ENCODE measurements around the gene ERC2.

The ERC2 gene

DNA sequence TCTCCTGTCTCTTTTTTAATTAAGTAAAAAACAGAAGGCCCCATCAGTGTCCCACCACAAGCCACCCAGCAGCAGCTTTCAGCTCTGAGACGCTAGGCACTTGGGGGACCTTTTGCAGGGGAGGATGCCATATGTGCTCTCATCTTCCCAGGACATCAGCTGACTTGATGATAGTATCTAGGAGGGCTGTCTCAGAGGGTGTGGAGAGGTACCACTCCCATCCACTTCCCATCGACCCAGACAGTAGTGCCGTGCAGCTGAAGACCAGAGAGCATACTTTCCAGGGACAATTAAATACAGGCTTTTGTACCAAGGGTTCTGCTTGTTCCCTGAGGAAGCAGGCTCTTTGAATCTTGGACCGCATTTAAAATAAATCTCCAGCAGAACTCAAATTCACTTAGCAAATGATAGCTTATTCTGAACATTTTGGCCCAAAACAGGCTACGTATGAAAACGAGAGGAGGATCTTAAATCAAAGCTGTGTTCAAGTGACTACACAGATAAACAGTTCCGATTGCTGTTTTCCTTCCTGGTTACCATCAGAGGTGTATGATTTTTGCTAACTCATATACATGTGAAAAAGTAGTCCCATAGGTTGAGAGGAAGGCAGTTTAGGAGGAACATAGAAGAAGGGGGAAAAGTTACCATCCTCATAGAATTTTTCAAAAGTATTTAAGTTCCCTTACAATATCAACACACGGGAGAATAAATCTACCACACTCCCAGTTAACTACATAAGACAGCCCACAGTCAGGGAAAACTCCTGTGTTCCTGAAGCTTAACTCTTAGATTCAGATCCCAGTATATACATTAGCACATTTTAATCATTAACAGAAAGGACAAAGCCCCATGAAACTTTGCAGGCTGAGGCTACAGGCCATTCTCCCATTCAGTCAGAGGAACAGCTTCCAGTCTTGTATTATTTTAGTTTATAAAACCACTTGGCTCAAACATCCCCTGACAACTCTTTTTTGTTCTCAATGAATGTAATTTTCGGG lies 990.7 kb downstream of the ERC2 start:
- Histone ChIP-seq H2AFZ (ENCODE audit: low read length, unreplicated experiment) (no peak overlapping the region), H3K79me2 (ENCODE audit: control insufficient read depth, insufficient read depth, low read length, unreplicated experiment) (peaks cover 17% of the 10 kb centered on the region), H3K4me1 (ENCODE audit: control insufficient read depth, insufficient read depth, low read length, unreplicated experiment) (peaks cover 15% of the 10 kb centered on the region), H3K36me3 (ENCODE audit: insufficient read depth, low read length) (no peaks in the 10 kb centered on the region), H3K27me3 (ENCODE audit: insufficient read depth, low read length) (no peaks in the 10 kb centered on the region), H3K4me3 (ENCODE audit: low read depth, low read length) (peak overlapping the region; percentile 26; the same call in 1 of the 2 replicates), H3K27ac (ENCODE audit: low read depth, low read length) (no peak overlapping the region)

DNA sequence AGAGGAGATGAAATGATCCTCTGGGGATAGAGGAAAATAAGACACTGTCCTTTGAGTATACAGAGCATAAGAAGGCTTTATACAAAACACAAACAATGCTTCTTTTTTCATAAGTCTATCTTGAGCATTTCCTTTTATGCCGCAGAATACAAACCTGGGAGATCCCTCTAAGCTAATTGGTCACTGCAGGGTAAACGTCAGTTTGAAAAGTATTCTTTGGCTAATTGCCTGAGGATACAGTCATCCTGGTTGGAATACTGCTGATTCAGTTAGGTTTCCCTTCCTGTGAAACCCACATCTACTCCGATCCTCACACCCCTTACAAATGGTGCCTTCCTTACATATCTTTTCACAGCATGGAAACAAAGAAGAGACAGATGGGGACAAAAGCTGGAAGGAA lies 991.8 kb downstream of the ERC2 start:
- Histone ChIP-seq H3K36me3 (ENCODE audit: insufficient read depth, low read length) (no peaks in the 10 kb centered on the region), H3K27ac (ENCODE audit: low read depth, low read length) (peak overlapping the region; percentile 26; the same call in 1 of the 2 replicates), H3K4me3 (ENCODE audit: low read depth, low read length) (peak overlapping the region; percentile 26; the same call in 1 of the 2 replicates), H3K79me2 (ENCODE audit: control insufficient read depth, insufficient read depth, low read length, unreplicated experiment) (peaks cover 17% of the 10 kb centered on the region), H3K27me3 (ENCODE audit: insufficient read depth, low read length) (no peaks in the 10 kb centered on the region), H3K4me1 (ENCODE audit: control insufficient read depth, insufficient read depth, low read length, unreplicated experiment) (peaks cover 12% of the 10 kb centered on the region), H2AFZ (ENCODE audit: low read length, unreplicated experiment) (no peak overlapping the region)

DNA sequence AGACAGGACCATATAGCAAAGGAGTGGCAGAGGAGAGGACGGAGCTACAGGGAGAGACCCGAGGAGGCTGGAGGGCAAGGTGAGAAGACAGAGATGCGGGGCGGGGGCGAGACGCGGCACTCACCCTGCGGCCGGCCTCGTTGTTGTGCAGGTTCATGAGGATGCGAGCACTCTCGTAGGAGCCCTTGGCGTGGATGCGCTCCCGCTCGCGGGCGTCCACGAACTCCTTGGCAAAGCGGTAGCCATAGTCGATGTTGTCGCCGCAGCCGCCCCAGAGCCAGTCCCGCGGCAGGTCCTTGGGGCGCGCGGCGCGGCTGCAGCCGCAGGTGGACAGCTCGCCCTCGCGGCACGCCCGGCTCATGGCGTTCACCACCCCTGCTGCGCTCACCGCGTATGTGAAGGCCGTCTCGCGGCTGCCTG lies 994.0 kb downstream of the ERC2 start:
- H3K27ac ChIP-seq (ENCODE audit: low read depth, low read length): no peak overlapping the region
- no peak overlapping the region for H2AFZ ChIP-seq (ENCODE audit: low read length, unreplicated experiment)
- no peaks in the 10 kb centered on the region for H3K36me3 ChIP-seq (ENCODE audit: insufficient read depth, low read length)
- no peaks in the 10 kb centered on the region for H3K27me3 ChIP-seq (ENCODE audit: insufficient read depth, low read length)
- H3K79me2 ChIP-seq (ENCODE audit: control insufficient read depth, insufficient read depth, low read length, unreplicated experiment): peaks cover 7% of the 10 kb centered on the region
- peaks cover 12% of the 10 kb centered on the region for H3K4me1 ChIP-seq (ENCODE audit: control insufficient read depth, insufficient read depth, low read length, unreplicated experiment)
- no peak overlapping the region for H3K4me3 ChIP-seq (ENCODE audit: low read depth, low read length)

DNA sequence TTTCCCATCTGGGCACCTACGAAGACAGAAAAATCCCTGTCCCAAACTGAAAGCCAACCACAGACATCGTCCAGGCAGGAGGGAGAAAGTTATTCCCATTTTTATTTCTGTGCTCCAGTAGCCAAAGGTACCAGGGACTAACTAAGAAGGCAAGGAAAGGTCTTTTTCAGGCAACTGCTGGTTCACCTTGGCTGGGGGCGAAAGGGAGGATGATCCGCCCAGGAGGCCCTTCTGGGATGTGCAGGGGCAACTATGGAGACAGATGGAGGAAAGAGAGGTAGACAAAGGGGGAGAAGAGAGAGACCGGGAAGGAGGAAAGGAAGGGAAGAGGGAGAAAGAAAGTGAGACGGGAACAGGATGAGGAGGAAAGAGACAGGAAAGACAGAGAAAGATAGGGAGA lies 994.5 kb downstream of the ERC2 start:
- no peak overlapping the region for H3K4me3 ChIP-seq (ENCODE audit: low read depth, low read length)
- no peaks in the 10 kb centered on the region for H3K27me3 ChIP-seq (ENCODE audit: insufficient read depth, low read length)
- peaks cover 7% of the 10 kb centered on the region for H3K79me2 ChIP-seq (ENCODE audit: control insufficient read depth, insufficient read depth, low read length, unreplicated experiment)
- H2AFZ ChIP-seq (ENCODE audit: low read length, unreplicated experiment): no peak overlapping the region
- no peak overlapping the region for H3K27ac ChIP-seq (ENCODE audit: low read depth, low read length)
- H3K4me1 ChIP-seq (ENCODE audit: control insufficient read depth, insufficient read depth, low read length, unreplicated experiment): peaks cover 12% of the 10 kb centered on the region
- H3K36me3 ChIP-seq (ENCODE audit: insufficient read depth, low read length): no peaks in the 10 kb centered on the region

DNA sequence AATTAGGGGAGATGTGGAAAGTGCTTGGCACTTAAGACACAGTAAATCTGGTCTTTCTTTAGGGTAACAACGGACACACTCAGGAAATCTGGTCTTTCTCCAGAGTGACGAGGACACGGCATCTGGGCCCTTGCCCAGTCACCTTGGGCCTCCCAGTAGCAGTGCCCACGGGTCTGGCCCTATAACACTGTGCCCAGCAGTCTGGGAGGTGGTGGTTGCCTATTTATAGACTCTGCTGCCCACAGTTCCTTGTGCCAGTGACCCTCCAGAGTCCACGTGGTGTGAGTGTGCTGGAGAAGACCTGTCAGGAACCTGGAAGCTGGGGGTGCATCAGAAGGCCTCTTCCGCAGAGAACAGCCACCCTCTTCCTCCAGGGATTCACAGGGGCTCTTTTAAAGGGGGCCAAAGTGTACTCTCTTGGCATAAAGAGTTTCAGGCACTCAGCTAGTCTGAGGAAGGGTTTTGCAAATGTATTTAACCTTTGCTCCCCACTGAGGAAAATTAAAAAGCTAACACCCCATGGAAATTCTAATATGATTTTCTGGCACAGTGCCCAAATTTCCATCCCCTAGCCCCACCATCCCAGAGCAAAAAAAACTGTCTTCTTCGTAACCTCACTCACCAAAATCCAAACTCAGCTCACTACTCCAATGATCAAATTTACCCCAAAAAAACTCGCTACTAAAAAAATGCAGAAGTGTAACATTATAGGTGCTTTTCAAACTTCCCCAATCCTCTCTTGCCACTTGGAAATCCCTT lies 996.6 kb downstream of the ERC2 start:
- no peaks in the 10 kb centered on the region for H3K27me3 ChIP-seq (ENCODE audit: insufficient read depth, low read length)
- H2AFZ ChIP-seq (ENCODE audit: low read length, unreplicated experiment): no peak overlapping the region
- no peak overlapping the region for H3K4me3 ChIP-seq (ENCODE audit: low read depth, low read length)
- no peak overlapping the region for H3K27ac ChIP-seq (ENCODE audit: low read depth, low read length)
- H3K4me1 ChIP-seq (ENCODE audit: control insufficient read depth, insufficient read depth, low read length, unreplicated experiment): peaks cover 22% of the 10 kb centered on the region
- H3K79me2 ChIP-seq (ENCODE audit: control insufficient read depth, insufficient read depth, low read length, unreplicated experiment): no peaks in the 10 kb centered on the region
- no peaks in the 10 kb centered on the region for H3K36me3 ChIP-seq (ENCODE audit: insufficient read depth, low read length)

DNA sequence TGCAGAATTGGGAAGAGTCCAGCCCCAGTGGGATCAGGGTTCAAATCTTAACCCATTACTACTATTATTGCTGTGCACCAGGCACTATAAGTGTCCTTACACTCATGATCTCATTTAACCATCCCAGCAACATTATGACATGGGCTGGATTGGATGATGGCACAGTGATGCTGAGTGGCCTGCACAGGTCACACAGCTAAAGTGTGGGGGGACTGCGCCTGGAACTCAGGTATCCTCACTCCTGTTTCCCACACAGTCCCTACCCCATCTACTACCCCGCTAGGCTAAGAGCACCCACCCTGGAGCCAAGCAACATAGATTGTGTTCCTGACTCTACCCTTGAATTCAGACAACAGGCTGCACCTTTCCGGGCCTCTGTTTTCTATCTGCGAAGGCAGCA lies 997.2 kb downstream of the ERC2 start:
- Histone ChIP-seq H3K4me1 (ENCODE audit: control insufficient read depth, insufficient read depth, low read length, unreplicated experiment) (peaks cover 19% of the 10 kb centered on the region), H3K36me3 (ENCODE audit: insufficient read depth, low read length) (no peaks in the 10 kb centered on the region), H2AFZ (ENCODE audit: low read length, unreplicated experiment) (no peak overlapping the region), H3K27me3 (ENCODE audit: insufficient read depth, low read length) (no peaks in the 10 kb centered on the region), H3K79me2 (ENCODE audit: control insufficient read depth, insufficient read depth, low read length, unreplicated experiment) (no peaks in the 10 kb centered on the region), H3K4me3 (ENCODE audit: low read depth, low read length) (no peak overlapping the region), H3K27ac (ENCODE audit: low read depth, low read length) (no peak overlapping the region)

DNA sequence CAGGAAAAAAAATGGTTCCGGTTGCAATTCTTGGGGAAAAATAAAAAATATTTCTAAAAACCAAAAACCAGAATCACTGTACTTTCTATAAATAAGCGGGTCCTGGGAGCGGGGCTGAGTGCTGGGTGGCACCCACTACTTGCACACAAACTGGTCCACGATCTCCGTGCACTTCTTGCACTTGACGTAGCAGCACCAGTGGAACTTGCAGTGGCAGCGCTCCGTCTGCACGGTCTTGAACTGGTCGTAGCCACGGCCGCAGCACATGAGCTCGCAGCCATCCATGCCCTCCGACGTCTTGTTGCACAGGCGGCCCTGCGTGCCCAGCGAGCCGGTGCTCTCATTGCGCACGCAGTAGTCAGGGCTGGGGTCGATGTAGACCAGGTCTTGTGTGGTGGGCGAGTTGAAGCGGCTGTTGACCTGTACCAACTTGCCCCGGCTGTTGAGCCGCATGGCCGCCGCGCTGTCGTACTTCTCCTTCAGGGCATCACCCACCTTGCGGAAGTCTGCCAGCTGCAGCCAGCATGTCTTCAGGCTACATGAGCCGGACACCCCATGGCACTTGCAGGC lies 998.2 kb downstream of the ERC2 start:
- Histone ChIP-seq H3K4me1 (ENCODE audit: control insufficient read depth, insufficient read depth, low read length, unreplicated experiment) (peaks cover 19% of the 10 kb centered on the region), H3K27ac (ENCODE audit: low read depth, low read length) (no peak overlapping the region), H3K27me3 (ENCODE audit: insufficient read depth, low read length) (no peaks in the 10 kb centered on the region), H3K79me2 (ENCODE audit: control insufficient read depth, insufficient read depth, low read length, unreplicated experiment) (no peaks in the 10 kb centered on the region), H3K36me3 (ENCODE audit: insufficient read depth, low read length) (no peaks in the 10 kb centered on the region), H3K4me3 (ENCODE audit: low read depth, low read length) (no peak overlapping the region), H2AFZ (ENCODE audit: low read length, unreplicated experiment) (no peak overlapping the region)

DNA sequence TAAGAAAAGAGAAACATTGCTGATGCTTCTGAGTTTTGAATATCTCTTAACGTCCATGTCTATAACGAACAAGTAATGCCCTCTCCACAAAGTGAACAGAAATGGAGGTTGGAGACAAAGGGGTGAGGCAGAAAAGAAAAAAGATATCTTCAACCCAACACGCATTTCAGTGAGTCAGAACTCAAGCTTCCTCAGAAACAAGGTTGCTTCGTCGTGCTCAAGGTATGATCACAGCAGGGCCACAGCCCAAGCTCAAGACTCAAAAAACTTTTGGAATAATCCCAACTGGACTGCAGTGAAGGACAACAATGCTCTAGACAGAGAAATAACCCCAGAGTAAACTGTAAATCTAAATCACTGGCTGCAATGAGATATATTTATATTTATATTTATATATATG lies 1000.0 kb downstream of the ERC2 start:
- H3K79me2 ChIP-seq (ENCODE audit: control insufficient read depth, insufficient read depth, low read length, unreplicated experiment): no peaks in the 10 kb centered on the region
- H3K4me3 ChIP-seq (ENCODE audit: low read depth, low read length): no peak overlapping the region
- no peaks in the 10 kb centered on the region for H3K36me3 ChIP-seq (ENCODE audit: insufficient read depth, low read length)
- H3K27me3 ChIP-seq (ENCODE audit: insufficient read depth, low read length): no peaks in the 10 kb centered on the region
- no peak overlapping the region for H2AFZ ChIP-seq (ENCODE audit: low read length, unreplicated experiment)
- H3K4me1 ChIP-seq (ENCODE audit: control insufficient read depth, insufficient read depth, low read length, unreplicated experiment): peaks cover 19% of the 10 kb centered on the region
- H3K27ac ChIP-seq (ENCODE audit: low read depth, low read length): no peak overlapping the region

DNA sequence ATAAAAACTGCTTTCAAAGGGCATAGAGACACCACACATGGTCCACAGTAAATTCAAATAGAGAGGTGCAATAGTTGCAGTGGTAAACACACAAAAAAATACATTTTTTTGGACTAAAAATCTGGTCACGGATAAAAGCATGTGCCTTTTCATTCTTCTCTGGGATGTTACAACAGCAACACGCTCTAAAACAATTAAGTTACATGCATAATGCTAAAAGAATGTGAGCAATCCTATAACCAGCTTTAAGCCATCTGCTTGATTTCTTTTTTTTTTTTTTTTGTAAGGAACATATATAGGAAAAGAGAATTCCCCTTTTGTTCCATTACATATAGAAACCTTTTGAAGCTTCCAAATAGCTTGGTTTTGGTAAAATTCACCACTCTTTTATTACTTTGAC lies 1001.2 kb downstream of the ERC2 start:
- peaks cover 19% of the 10 kb centered on the region for H3K4me1 ChIP-seq (ENCODE audit: control insufficient read depth, insufficient read depth, low read length, unreplicated experiment)
- H3K79me2 ChIP-seq (ENCODE audit: control insufficient read depth, insufficient read depth, low read length, unreplicated experiment): no peaks in the 10 kb centered on the region
- no peaks in the 10 kb centered on the region for H3K36me3 ChIP-seq (ENCODE audit: insufficient read depth, low read length)
- H3K27me3 ChIP-seq (ENCODE audit: insufficient read depth, low read length): no peaks in the 10 kb centered on the region
- no peak overlapping the region for H3K4me3 ChIP-seq (ENCODE audit: low read depth, low read length)
- no peak overlapping the region for H3K27ac ChIP-seq (ENCODE audit: low read depth, low read length)
- no peak overlapping the region for H2AFZ ChIP-seq (ENCODE audit: low read length, unreplicated experiment)

DNA sequence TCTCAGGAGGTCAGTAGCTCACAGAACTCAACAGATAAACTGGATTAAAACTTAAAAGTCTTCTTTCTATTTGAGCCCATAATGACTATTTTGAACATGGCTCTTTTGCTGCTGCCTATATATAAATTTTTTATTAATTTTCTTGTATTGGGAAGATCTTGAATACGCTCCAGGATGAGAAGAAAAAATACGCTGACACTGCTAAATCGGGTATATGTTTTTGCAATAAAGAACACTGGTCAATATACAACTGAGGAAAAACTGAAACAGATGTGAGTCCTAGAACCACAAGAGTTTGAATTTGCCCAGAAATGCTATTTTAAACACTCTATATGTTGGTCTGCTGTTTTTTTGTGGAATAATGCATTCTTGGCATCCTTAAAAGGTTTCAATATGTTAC lies 1001.7 kb downstream of the ERC2 start:
- Histone ChIP-seq H3K27ac (ENCODE audit: low read depth, low read length) (no peak overlapping the region), H3K79me2 (ENCODE audit: control insufficient read depth, insufficient read depth, low read length, unreplicated experiment) (no peaks in the 10 kb centered on the region), H3K4me3 (ENCODE audit: low read depth, low read length) (no peak overlapping the region), H3K36me3 (ENCODE audit: insufficient read depth, low read length) (no peaks in the 10 kb centered on the region), H3K4me1 (ENCODE audit: control insufficient read depth, insufficient read depth, low read length, unreplicated experiment) (peaks cover 19% of the 10 kb centered on the region), H2AFZ (ENCODE audit: low read length, unreplicated experiment) (no peak overlapping the region), H3K27me3 (ENCODE audit: insufficient read depth, low read length) (no peaks in the 10 kb centered on the region)
